Body of pancreas (tissue), 4 donors: ENCODE data around the gene C8G. TPM values are rescaled to one million over a fixed set of nuclear protein-coding genes. Genes with fewer than 3 reads are reported as not detected.

Experiments
- ATAC-seq: fragments of 150-250 bp; one replicate; pipeline ENCODE4 v1.9.1; 2016
- DNase-seq, 4 donors: peaks; one replicate each; pipeline ENCODE4 v3.0.0-alpha.2; 2019
- H3K27ac ChIP-seq, 4 donors: fragments of 200-600 bp; sonication (generic); 1 replicate in 3 of 4; 2 replicates in 1 of 4; pipeline versions ENCODE4 v1.5.1 to v1.6.1; 2016 to 2019; ENCODE audit warnings: mild to moderate bottlenecking in 1 of 4, mixed read lengths in 1 of 4, moderate library complexity in 1 of 4
- H3K27me3 ChIP-seq, 2 donors: fragments of 200-600 bp; sonication (generic); one replicate each; pipeline ENCODE4 v1.6.0; 2016; ENCODE audit warnings: mild to moderate bottlenecking in 1 of 2
- H3K36me3 ChIP-seq, 2 donors: fragments of 200-600 bp; sonication (generic); replicated peaks in 1 of 2; 2 replicates each; pipeline ENCODE4 v1.5.1; 2016; ENCODE audit warnings: low read depth in 2 of 2; ENCODE audit not compliant: insufficient read depth in 1 of 2
- H3K4me1 ChIP-seq: fragments of 200-600 bp; sonication (generic); one replicate; pipeline ENCODE4 v1.6.0; 2016
- H3K4me3 ChIP-seq, 2 donors: fragments of 200-600 bp; sonication (generic); 1 replicate in 1 of 2; 2 replicates in 1 of 2; pipeline ENCODE4 v1.5.1; 2016 to 2019
- H3K9me3 ChIP-seq, 3 donors: fragments of 200-600 bp; sonication (generic); 1 replicate in 2 of 3; 2 replicates in 1 of 3; pipeline ENCODE4 v1.5.1; 2016
- POLR2A ChIP-seq, 3 donors: fragments of 450-650 bp; IDR thresholded peaks; one replicate each; pipeline ENCODE4 v1.6.1; 2016; ENCODE audit warnings: antibody characterized with exemption in 3 of 3, mild to moderate bottlenecking in 2 of 3
- WGBS, 2 donors: methylation state at CpG; one replicate each; pipeline ENCODE4 v1.1.5; 2017; 5-methylcytosine and 5-hydroxymethylcytosine counted together
- intact Hi-C: fragments of 100-400 bp; cut with DNase I; formaldehyde crosslinking; loops from one replicate; pipeline ENCODE4 v1.15.1; 2023
- total RNA-seq, 2 donors: library from RNA; depleted of rRNA; stranded (reverse); fragments of >200 nt; gene quantifications; one replicate each; pipeline ENCODE4 v1.1.0, GENCODE V29; 2016
- TF ChIP-seq, protein P1 (sequence below), 7 experiments: fragments of 450-650 bp in 4 of 7; fragments of 200-600 bp in 3 of 7; sonication (generic) in 3 of 7; IDR thresholded peaks; one replicate each; pipeline ENCODE4 v1.5.1; 2016 to 2019; ENCODE audit warnings: antibody characterized with exemption in 7 of 7

C8G gene
- total RNA-seq, 2 donors from 2014 or later, result not detected

DNA sequence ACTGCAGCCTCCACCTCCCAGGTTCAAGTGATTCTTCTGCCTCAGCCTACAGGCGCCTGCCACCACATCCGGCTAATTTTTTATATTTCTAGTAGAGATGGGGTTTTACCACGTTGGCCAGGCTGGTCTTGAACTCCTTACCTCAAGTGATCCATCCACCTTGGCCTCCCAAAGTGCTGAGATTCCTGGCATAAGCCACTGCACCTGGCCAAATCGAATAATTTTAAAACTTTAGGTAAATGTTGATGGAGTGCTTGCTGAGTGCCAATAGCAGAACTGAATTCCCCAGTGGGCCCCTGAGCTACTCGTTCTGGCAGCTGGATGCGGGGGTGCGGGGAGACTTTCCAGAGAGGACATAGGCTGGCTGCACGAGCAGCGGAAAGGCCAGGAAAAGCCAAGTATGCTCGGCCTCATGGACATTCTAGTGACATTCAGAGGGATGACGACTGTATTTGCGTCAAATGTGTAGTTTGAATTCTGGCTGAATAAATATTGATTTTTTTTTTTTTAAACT, 41.9 kb upstream of the C8G start:
- intact Hi-C loops, result no loop called here
- WGBS, 2 donors, result 32 to 40% methylated on average over 12 of the region's 12 CpGs
- TF ChIP-seq, protein P1, sequence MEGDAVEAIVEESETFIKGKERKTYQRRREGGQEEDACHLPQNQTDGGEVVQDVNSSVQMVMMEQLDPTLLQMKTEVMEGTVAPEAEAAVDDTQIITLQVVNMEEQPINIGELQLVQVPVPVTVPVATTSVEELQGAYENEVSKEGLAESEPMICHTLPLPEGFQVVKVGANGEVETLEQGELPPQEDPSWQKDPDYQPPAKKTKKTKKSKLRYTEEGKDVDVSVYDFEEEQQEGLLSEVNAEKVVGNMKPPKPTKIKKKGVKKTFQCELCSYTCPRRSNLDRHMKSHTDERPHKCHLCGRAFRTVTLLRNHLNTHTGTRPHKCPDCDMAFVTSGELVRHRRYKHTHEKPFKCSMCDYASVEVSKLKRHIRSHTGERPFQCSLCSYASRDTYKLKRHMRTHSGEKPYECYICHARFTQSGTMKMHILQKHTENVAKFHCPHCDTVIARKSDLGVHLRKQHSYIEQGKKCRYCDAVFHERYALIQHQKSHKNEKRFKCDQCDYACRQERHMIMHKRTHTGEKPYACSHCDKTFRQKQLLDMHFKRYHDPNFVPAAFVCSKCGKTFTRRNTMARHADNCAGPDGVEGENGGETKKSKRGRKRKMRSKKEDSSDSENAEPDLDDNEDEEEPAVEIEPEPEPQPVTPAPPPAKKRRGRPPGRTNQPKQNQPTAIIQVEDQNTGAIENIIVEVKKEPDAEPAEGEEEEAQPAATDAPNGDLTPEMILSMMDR (IDR thresholded peaks at IDR 0.05), result no peak
- TF ChIP-seq POLR2A (IDR thresholded peaks at IDR 0.05), result no peak
- peak overlapping the region; percentile 59 to 93 (median 87) for H3K27ac ChIP-seq
- H3K9me3 ChIP-seq, result no peaks in the 10 kb centered on the region
- peaks cover 45% of the 10 kb centered on the region for H3K4me1 ChIP-seq
- H3K36me3 ChIP-seq, result peaks cover 0 to 3% of the 10 kb centered on the region in 2 donors
- no peak overlapping the region for H3K4me3 ChIP-seq
- ATAC-seq, result peak; percentile 8
- no peaks in the 10 kb centered on the region for H3K27me3 ChIP-seq
- peak; percentile 41 to 78 (median 54) for DNase-seq

DNA sequence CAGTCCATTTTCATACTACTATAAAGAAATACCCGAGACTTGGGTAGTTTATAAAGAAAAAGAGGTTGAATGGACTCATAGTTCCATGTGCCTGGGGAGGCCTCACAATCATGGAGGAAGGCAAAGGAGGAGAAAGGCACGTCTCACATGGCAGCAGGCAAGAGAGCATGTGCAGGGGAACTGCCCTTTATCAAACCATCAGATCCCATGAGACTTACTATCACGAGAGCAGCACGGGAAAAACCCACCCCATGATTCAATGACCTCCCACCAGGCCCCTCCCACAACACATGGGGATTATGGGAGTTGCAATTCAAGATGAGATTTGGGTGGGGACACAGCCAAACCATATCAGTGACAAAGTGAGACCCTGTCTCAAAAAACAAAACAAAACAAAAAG, 38.8 kb upstream of the C8G start:
- DNase-seq (no peak), ATAC-seq (no peak)
- peaks cover 0 to 10% of the 10 kb centered on the region in 2 donors for H3K36me3 ChIP-seq
- 72 to 75% methylated on average over 4 of the region's 4 CpGs for WGBS, 2 donors
- TF ChIP-seq, protein P1 (IDR thresholded peaks at IDR 0.05), result no peak
- TF ChIP-seq POLR2A (IDR thresholded peaks at IDR 0.05), result no peak
- H3K9me3 ChIP-seq, result no peaks in the 10 kb centered on the region
- H3K4me1 ChIP-seq, result peaks cover 26% of the 10 kb centered on the region
- H3K27ac ChIP-seq, result no peak overlapping the region
- H3K27me3 ChIP-seq, result no peaks in the 10 kb centered on the region
- H3K4me3 ChIP-seq, result no peak overlapping the region
- intact Hi-C loops, result no loop called here

DNA sequence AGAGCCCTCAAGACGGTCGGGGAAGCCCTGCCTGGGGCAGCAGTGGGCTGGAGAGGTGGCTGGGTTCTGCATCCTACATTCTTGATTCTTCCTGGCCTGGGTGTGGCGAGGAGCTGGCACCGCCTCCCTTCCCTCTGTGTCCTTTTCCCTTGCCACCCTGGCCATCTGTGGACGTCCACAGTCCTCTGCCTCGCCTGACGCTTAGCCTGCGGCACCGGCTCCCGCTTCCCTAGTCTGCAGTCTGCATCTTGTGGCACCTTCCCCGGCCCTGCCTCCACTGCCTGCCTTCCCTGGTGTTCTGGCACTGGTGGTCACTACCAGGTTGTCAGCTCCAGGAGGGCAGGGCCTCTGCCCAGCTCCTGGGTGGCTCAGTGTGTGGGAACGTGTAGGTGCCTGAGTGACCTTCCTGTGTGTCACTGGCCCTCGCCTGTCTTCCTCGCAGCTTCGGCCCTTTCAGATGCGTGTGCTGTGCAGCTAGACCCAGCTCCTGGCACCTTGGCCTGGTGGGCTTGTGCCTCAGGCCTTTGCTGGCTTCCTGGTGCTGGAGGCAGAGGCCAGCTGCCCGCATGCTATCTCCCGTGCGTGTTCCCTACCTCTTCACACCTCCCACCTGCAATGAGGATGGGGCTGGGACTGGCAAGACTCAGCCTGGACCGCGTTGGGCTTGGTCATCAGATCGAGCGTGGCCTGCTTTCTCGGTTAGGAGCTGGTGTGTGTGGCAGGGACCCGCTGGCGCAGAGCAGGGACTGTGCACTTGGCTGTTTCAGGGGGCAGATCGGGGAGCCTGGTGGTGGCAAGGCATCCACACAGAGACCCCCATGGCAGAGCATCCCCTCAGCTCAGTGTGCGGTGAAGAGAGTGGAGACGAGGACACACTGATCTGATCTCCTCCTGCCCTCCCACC, 37.8 kb upstream of the C8G start:
- WGBS, 2 donors, result 95 to 98% methylated on average over 16 to 24 of the region's 29 CpGs
- intact Hi-C loops, result no loop called here

DNA sequence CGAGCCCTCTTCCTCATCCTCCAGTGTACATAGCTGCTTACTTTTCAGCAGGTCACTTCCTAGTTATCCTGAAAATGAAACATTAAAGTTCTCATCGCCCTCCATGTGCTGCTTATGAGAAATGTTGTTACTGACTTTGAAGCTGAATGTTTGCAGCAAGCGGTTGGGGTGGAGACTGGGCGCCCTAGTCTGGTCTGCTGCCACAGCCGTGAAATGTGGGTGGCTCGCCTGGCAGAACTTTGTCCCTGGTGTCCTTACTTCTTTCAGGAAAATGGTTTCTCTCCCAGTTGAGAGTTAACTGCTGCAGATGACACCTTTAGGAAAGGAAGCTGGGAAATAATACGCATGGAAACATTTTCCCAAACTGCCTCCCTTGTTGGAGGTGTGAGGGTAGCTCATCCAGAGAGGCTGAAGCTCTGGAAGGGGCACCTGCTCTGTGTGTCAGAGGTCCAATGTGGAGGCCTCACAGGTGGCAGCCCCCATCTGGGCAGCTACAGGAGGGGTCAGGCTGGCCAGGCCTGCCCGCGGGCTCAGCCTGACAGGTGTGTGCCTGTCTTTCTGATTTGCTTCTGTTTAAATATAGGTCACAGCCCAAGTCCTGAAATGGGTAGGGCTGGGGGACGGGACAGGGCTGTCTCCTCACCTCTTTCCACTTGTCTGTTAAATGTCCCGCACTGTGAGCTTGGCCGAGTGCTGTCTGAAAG, 34.7 kb upstream of the C8G start:
- intact Hi-C loops, result no loop called here
- ATAC-seq (no peak), DNase-seq (no peak)
- Histone ChIP-seq H3K4me3 (no peak overlapping the region), H3K4me1 (no peaks in the 10 kb centered on the region), H3K36me3 (peaks cover 0 to 10% of the 10 kb centered on the region in 2 donors), H3K27me3 (no peaks in the 10 kb centered on the region), H3K27ac (no peak overlapping the region), H3K9me3 (no peaks in the 10 kb centered on the region)
- 84 to 89% methylated on average over 11 to 12 of the region's 12 CpGs for WGBS, 2 donors
- TF ChIP-seq, protein P1 (IDR thresholded peaks at IDR 0.05), result no peak
- no peak for TF ChIP-seq POLR2A (IDR thresholded peaks at IDR 0.05)

More for the DNA sequence above, 37.8 kb upstream of the C8G start:
- peaks cover 17% of the 10 kb centered on the region for H3K4me1 ChIP-seq
- DNase-seq (no peak), ATAC-seq (no peak)
- no peak overlapping the region for H3K27ac ChIP-seq
- no peaks in the 10 kb centered on the region for H3K27me3 ChIP-seq
- H3K4me3 ChIP-seq, result no peak overlapping the region
- no peaks in the 10 kb centered on the region for H3K9me3 ChIP-seq
- TF ChIP-seq POLR2A (IDR thresholded peaks at IDR 0.05), result no peak
- TF ChIP-seq, protein P1 (IDR thresholded peaks at IDR 0.05), result no peak
- peaks cover 0 to 10% of the 10 kb centered on the region in 2 donors for H3K36me3 ChIP-seq
